Fibroblast of lung (primary cell): ENCODE results near the gene ABLIM2. TPM values are rescaled to one million over a fixed set of nuclear protein-coding genes. Genes with fewer than 3 reads are reported as not detected.
"Not testable (repeated sequence)": the region's sequence is repeated elsewhere in the genome, so short reads cannot be mapped to it uniquely, and the experiment has no call there.

Experiments
- DNase-seq, 2 donors: peaks; one replicate each; pipeline versions ENCODE4 v3.0.0 to v3.0.0-alpha.2; 2010; ENCODE audit warnings: low read depth in 2 of 2
- H2AFZ ChIP-seq: 2 replicates; pipeline ENCODE4 v1.5.1; 2012; ENCODE audit warnings: low read length, control low read depth, inconsistent platforms
- H3K27ac ChIP-seq: 2 replicates; pipeline ENCODE4 v1.5.1; 2011; ENCODE audit warnings: low read length, control low read depth; ENCODE audit not compliant: insufficient read depth
- H3K27me3 ChIP-seq: 2 replicates; pipeline ENCODE4 v1.5.1; 2011; ENCODE audit warnings: mild to moderate bottlenecking, low read length; ENCODE audit not compliant: control insufficient read depth, insufficient read depth
- H3K36me3 ChIP-seq: 2 replicates; pipeline ENCODE4 v1.5.1; 2011; ENCODE audit warnings: low read length; ENCODE audit not compliant: control insufficient read depth, insufficient read depth
- H3K4me1 ChIP-seq: 2 replicates; pipeline ENCODE4 v1.5.1; 2011; ENCODE audit warnings: low read length; ENCODE audit not compliant: control insufficient read depth, insufficient read depth; ENCODE audit errors: extremely low read depth
- H3K4me2 ChIP-seq: 2 replicates; pipeline ENCODE4 v1.5.1; 2011; ENCODE audit warnings: low read length, control low read depth; ENCODE audit not compliant: insufficient read depth; ENCODE audit errors: extremely low read depth
- H3K4me3 ChIP-seq, 4 experiments: fragments of 200-600 bp in 1 of 4; sonication (generic) in 1 of 4; replicated peaks in 1 of 4; 2 replicates each; pipeline ENCODE4 v1.5.1; 2011 to 2016; ENCODE audit warnings: low read length in 4 of 4, low read depth in 3 of 4, mild to moderate bottlenecking in 3 of 4, control low read depth in 2 of 4, inconsistent platforms in 1 of 4, mixed read lengths in 1 of 4; ENCODE audit not compliant: insufficient read depth in 1 of 4; ENCODE audit errors: control extremely low read depth in 1 of 4
- H3K79me2 ChIP-seq: 2 replicates; pipeline ENCODE4 v1.5.1; 2012; ENCODE audit warnings: mild to moderate bottlenecking, low read length, inconsistent platforms; ENCODE audit not compliant: control insufficient read depth, insufficient read depth
- H3K9ac ChIP-seq: 2 replicates; pipeline ENCODE4 v1.5.1; 2011; ENCODE audit warnings: mild to moderate bottlenecking, low read length, control low read depth; ENCODE audit not compliant: insufficient read depth
- H3K9me3 ChIP-seq: 2 replicates; pipeline ENCODE4 v1.5.1; 2012; ENCODE audit warnings: low read depth, low read length; ENCODE audit not compliant: control insufficient read depth, insufficient read depth
- H4K20me1 ChIP-seq: 2 replicates; pipeline ENCODE4 v1.5.1; 2011; ENCODE audit warnings: low read length; ENCODE audit not compliant: control insufficient read depth, insufficient read depth; ENCODE audit errors: extremely low read depth
- EZH2 ChIP-seq: IDR thresholded peaks from 2 replicates; pipeline ENCODE4 v1.5.1; 2012; ENCODE audit warnings: low read length, control low read depth, mild to moderate bottlenecking; ENCODE audit errors: missing control alignments
- polyA plus RNA-seq, 2 donors: library from polyadenylated mRNA; depleted of rRNA in 1 of 2; stranded (reverse) in 1 of 2; unstranded in 1 of 2; fragments of >200 nt; gene quantifications; 2 replicates each; pipeline ENCODE4 v1.2.1, GENCODE V29; 2011 to 2012; ENCODE audit warnings: missing spikeins in 1 of 2
- total RNA-seq: library from RNA; depleted of rRNA; stranded (reverse); fragments of >200 nt; gene quantifications from 2 replicates; pipeline ENCODE4 v1.2.1, GENCODE V29; 2014
- TF ChIP-seq, protein P1 (sequence below), 2 donors: IDR thresholded peaks in 1 of 2; conservative IDR thresholded peaks in 1 of 2; 1 replicate in 1 of 2; 2 replicates in 1 of 2; pipeline ENCODE4 v1.5.1; 2011 to 2012; ENCODE audit warnings: low read length in 2 of 2, control low read depth in 1 of 2, inconsistent platforms in 1 of 2, low read depth in 1 of 2, mild to moderate bottlenecking in 1 of 2

The ABLIM2 gene
- total and polyA plus RNA-seq, 2 donors (not counting 1 experiment from before 2014, with no cell fraction given) = 0.66 to 2.6 TPM

- no peak for DNase-seq
- no peak overlapping the region for H3K27ac ChIP-seq
- H3K27me3 ChIP-seq = no peaks in the 10 kb centered on the region
These were observed 239.6 kb downstream of the ABLIM2 start for GRCh38 chr4:7918981-7919380.

DNA sequence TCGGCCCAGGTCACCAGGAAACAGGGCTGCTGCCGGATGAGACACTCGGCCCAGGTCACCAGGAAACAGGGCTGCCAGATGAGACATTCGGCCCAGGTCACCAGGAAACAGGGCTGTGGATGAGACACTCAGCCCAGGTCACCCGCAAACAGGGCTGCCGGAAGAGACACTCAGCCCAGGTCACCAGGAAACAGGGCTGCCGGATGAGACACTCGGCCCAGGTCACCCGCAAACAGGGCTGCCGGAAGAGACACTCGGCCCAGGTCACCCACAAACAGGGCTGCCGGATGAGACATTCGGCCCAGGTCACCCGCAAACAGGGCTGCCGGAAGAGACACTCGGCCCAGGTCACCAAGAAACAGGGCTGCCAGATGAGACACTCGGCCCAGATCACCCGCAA, 240.4 kb downstream of the ABLIM2 start:
- H4K20me1 ChIP-seq = not testable (repeated sequence)

More at GRCh38 chr4:7918981-7919380, 239.6 kb downstream of the ABLIM2 start:
- no peak overlapping the region for H2AFZ ChIP-seq
- H3K79me2 ChIP-seq = peaks cover 64% of the 10 kb centered on the region
- TF ChIP-seq, protein P1, sequence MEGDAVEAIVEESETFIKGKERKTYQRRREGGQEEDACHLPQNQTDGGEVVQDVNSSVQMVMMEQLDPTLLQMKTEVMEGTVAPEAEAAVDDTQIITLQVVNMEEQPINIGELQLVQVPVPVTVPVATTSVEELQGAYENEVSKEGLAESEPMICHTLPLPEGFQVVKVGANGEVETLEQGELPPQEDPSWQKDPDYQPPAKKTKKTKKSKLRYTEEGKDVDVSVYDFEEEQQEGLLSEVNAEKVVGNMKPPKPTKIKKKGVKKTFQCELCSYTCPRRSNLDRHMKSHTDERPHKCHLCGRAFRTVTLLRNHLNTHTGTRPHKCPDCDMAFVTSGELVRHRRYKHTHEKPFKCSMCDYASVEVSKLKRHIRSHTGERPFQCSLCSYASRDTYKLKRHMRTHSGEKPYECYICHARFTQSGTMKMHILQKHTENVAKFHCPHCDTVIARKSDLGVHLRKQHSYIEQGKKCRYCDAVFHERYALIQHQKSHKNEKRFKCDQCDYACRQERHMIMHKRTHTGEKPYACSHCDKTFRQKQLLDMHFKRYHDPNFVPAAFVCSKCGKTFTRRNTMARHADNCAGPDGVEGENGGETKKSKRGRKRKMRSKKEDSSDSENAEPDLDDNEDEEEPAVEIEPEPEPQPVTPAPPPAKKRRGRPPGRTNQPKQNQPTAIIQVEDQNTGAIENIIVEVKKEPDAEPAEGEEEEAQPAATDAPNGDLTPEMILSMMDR (conservative IDR thresholded peaks at IDR 0.05 in 1 of 2, IDR thresholded peaks at IDR 0.05 in 1 of 2; ENCODE audit: low read depth in 1 of 2, low read length in 2 of 2) = no peak
- H3K9me3 ChIP-seq = no peaks in the 10 kb centered on the region
- no peaks in the 10 kb centered on the region for H3K36me3 ChIP-seq
- H3K4me1 ChIP-seq = peaks cover under 1% of the 10 kb centered on the region
- H4K20me1 ChIP-seq = no peaks in the 10 kb centered on the region
- H3K4me3 ChIP-seq = no peak overlapping the region
- no peak overlapping the region for H3K9ac ChIP-seq
- H3K4me2 ChIP-seq = no peak overlapping the region

DNA sequence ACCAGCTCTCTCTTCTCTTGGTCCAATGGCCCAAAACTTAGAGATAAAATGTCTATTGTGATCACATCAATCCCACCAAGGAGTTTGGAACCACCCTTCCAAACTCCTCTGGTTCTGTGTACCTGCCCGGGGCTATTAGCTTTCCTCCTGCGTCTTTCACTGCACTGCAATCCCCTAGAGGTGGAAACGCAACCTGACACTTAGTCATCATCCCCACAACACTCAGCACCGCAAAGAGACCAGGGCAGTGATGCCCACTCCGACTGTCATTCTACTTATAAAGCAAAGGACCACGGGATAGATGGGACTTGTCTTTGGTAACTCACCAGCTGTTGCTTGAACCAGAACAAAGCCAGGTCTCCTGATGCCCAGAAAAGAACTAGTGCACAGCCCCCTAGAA, 240.9 kb downstream of the ABLIM2 start:
- no peak overlapping the region for H2AFZ ChIP-seq
- H3K9ac ChIP-seq = no peak overlapping the region
- no peaks in the 10 kb centered on the region for H3K36me3 ChIP-seq
- no peak for DNase-seq
- no peaks in the 10 kb centered on the region for H3K27me3 ChIP-seq
- H3K79me2 ChIP-seq = peaks cover 67% of the 10 kb centered on the region
- no peaks in the 10 kb centered on the region for H3K9me3 ChIP-seq
- no peaks in the 10 kb centered on the region for H3K4me1 ChIP-seq
- H3K4me3 ChIP-seq = no peak overlapping the region
- no peak for TF ChIP-seq EZH2
- TF ChIP-seq, protein P1 (conservative IDR thresholded peaks at IDR 0.05 in 1 of 2, IDR thresholded peaks at IDR 0.05 in 1 of 2; ENCODE audit: low read depth in 1 of 2, low read length in 2 of 2) = no peak
- no peak overlapping the region for H3K27ac ChIP-seq
- no peak overlapping the region for H3K4me2 ChIP-seq
- H4K20me1 ChIP-seq = no peaks in the 10 kb centered on the region

More for the DNA sequence above, 240.4 kb downstream of the ABLIM2 start:
- H3K9ac ChIP-seq, H3K4me3 ChIP-seq, H2AFZ ChIP-seq, H3K4me2 ChIP-seq, H3K4me1 ChIP-seq, DNase-seq, H3K27me3 ChIP-seq, H3K27ac ChIP-seq, H3K9me3 ChIP-seq, H3K36me3 ChIP-seq: not testable (repeated sequence)
- H3K79me2 ChIP-seq = peaks cover 65% of the 10 kb centered on the region
